Ishikawa (cell line): ENCODE measurements around the gene NOP10.

Experiments
- CEBPB ChIP-seq: IDR thresholded peaks from 2 replicates; pipeline ENCODE4 v1.6.1; 2012
- CREB1 ChIP-seq: IDR thresholded peaks from 2 replicates; pipeline ENCODE4 v1.6.1; 2012; ENCODE audit warnings: low read depth
- EGR1 ChIP-seq: IDR thresholded peaks from 2 replicates; pipeline ENCODE4 v1.6.1; 2012
- EP300 ChIP-seq: IDR thresholded peaks from 2 replicates; pipeline ENCODE4 v1.6.1; 2012; ENCODE audit warnings: borderline replicate concordance
- MAX ChIP-seq: IDR thresholded peaks from 2 replicates; pipeline ENCODE4 v1.6.1; 2012
- TAF1 ChIP-seq: IDR thresholded peaks from 2 replicates; pipeline ENCODE4 v1.6.1; 2012; ENCODE audit warnings: low read depth, mild to moderate bottlenecking
- TCF12 ChIP-seq: IDR thresholded peaks from 2 replicates; pipeline ENCODE4 v1.6.1; 2012; ENCODE audit warnings: low read depth
- TEAD4 ChIP-seq: IDR thresholded peaks from 2 replicates; pipeline ENCODE4 v1.6.1; 2012
- YY1 ChIP-seq: IDR thresholded peaks from 2 replicates; pipeline ENCODE4 v1.6.1; 2012; ENCODE audit warnings: low read depth

GRCh38 chr15:34349769-34350168, 6.8 kb upstream of the NOP10 start:
- no peak for TF ChIP-seq CEBPB
- TF ChIP-seq EGR1, result no peak
- no peak for TF ChIP-seq TCF12
- no peak for TF ChIP-seq EP300
- TF ChIP-seq YY1, result no peak
- TF ChIP-seq CREB1, result no peak
- no peak for TF ChIP-seq MAX
- TF ChIP-seq TEAD4, result no peak
- no peak for TF ChIP-seq TAF1
